GM19043 (cell line): Measurements from ENCODE around the gene SYNGR2.

Experiments
- ATAC-seq: cut with Tn5 transposase; IDR thresholded peaks from one replicate; pipeline ENCODE4 v1.9.1; 2021; ENCODE audit warnings: low read depth; ENCODE audit not compliant: unreplicated experiment

SYNGR2 gene, protein sequence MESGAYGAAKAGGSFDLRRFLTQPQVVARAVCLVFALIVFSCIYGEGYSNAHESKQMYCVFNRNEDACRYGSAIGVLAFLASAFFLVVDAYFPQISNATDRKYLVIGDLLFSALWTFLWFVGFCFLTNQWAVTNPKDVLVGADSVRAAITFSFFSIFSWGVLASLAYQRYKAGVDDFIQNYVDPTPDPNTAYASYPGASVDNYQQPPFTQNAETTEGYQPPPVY

DNA sequence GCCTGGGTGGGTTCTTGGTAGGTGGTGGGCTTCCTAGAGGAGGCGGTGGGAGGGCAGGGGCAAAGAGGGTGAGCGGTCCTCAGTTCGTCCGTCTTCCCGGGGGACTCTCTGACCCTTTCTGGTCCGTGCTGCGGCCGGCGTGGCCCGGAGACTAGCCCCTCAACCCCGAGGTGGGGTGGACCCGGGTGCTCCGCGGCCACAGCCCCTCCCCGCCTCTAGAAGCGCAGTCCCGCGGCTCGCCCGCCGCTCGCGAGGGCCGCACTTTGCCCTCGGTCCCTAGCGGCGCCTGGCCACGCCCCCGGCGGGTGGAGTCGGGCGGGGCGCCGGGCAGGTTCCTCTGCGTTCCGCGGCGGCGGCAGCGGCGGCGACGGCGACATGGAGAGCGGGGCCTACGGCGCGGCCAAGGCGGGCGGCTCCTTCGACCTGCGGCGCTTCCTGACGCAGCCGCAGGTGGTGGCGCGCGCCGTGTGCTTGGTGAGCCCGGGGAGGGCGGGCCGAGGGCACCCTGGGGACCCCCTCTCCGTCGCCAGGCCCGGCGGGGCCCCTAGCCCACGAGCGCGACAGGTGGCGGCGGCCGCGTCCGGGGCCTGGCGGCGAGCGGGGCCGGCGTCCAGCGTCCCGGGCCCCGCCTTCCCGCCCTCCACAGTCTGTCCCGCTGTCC is at the start of gene SYNGR2:
Gene SYNGR2, plus strand, starts transcription at position 340 of the 661 bp plus-strand sequence. Its CDS starts 36 bp downstream, at position 376.
- ATAC-seq, result peak; percentile 56

DNA sequence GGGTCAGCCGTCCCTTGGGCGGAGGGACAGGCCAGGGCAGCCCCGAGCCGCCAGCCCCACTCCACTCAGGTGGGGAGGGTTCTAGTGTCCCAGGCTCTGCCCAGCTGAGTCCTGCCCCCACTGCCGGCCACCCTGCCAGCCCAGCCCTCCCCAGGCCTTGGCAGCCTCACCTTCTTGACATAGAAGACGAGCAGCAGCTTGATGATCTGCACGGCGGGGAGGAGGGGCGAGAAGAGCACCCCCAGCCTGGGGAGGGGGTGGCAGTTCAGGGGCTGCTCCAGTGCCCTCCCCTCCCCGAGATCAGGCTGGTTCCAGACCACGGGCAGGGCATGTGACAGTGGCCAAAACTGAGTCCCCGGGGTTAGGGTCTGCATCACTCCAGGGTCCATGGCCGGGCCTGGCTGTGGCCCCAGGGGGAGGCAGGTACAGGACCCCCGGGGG is 49.6 kb upstream of the SYNGR2 start:
- no peak for ATAC-seq

DNA sequence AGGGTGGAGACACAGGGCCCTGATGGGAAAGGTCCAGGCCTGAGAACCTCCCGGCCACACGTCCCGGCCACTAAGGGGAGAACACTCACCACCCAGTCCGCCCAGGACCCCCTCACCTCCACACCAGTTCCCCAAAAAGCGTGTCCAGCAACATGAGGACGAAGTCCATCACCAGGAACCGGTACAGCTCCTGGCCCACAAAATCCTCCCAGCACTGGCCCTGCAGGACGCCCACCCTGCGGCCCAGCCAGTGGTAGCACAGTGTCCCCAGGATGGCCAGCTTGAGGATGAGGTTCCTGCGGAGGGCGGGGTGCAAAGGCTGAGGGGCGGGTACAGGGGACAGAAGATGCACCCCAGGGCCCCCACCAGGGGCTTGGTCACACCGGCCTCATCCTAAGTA is 47.8 kb upstream of the SYNGR2 start:
- no peak for ATAC-seq

DNA sequence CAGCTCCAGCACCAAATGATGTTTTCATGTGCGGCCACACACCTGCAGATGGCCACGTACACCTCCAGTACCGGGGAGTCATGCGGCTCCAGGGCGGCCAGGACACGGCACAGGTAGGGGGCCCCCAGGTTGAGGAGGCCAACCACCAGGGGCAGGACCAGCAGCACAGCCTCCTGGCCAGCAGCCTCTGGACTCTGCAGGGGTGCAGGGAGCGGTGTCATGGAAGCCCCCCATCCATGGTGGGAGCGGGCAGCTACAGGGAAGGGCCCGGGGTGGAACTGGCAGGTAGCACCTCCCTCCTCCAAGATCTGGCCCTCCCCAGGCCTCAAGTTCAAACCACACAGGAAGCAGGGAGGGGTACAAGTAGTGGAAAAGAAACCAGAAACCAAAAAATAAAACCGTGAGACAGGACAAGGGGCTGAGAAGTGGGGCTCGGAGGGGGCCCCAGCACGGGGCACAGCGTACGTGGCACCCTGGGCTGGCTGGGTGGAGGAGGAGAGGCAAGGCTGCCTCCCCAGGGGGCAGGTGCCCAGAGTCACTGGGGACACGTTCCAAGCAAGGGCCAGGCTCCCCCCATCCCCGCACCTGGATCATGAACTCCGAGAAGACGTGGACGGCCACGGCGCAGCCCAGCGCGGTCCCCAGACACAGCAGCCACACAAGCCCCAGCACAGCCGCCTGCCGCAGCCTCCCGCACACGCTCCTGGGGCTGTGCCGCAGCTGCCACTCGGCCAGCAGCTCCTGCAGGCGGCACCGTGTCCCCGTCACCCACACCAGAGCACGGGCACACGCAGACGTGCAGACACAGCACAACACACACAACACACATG is 47.2 kb upstream of the SYNGR2 start:
- ATAC-seq, result no peak

DNA sequence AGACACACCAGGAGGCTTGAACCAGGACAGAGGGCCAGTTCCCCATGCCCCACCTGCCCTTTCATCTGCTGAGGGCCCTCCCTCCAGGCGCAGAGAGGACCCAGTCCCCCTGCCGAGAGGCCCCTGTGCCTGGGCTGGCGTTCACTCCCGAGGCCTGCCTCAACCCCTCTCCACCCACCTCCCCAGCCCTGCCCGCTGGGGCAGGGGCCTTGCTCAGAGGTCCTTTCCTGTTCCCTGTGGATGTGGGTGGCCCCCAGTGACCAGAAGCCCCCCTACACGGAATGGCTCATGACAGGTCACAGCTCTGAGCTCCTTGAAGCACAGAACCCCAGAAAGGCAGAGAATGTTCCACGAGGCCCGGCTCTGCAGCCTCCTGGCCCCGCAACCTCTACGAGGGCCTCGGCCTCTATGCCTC is 46.6 kb upstream of the SYNGR2 start:
- no peak for ATAC-seq

DNA sequence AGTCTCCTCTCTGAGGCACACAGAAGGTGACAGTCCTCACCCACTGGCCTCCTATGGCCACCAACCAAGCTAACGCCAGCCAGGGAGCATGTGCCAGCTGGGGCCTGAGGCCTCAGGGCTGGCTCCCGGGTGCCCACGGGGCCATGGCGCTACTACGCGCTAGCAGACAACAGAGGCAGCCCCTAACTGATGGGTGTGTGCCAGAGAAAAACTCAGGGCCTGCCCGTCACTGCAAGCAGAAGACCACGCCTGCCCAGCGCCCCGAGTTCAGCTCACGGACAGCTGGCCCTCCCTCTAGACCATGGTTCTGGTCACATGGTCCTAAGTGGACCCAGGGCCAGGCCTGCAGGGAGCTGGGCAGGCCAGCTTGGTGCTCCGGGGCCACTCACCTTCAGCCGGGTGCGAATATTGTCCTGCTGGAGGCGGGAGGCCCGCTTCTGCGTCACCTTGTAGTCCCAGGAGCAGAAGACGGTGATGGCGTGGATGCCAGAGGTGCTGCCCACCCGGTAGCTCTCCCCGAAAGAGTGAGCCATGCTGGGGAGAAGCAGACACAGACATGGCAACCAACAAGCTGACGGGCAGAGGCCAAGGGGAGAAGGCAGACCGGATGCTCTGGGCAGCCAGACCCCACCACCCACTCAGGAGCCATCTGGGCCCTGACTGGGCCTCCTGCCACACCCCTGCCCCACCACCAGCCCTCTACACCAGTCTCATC is 46.0 kb upstream of the SYNGR2 start:
- no peak for ATAC-seq

DNA sequence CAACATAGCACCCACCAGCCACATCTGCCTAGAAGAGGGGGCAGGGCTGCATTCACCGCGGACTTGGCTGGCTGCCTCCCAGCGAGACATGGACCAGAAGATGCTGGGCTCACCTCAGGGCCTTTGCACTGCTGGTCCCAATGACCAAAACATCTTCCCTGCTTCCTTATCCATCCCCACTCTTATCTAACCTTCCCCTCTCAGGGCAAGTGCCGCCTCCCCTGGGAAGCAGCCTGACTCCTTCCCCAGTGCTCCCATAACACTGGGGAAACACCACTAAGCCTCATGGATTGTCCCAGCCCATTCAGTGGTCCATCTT is 45.5 kb upstream of the SYNGR2 start:
- ATAC-seq, result no peak

DNA sequence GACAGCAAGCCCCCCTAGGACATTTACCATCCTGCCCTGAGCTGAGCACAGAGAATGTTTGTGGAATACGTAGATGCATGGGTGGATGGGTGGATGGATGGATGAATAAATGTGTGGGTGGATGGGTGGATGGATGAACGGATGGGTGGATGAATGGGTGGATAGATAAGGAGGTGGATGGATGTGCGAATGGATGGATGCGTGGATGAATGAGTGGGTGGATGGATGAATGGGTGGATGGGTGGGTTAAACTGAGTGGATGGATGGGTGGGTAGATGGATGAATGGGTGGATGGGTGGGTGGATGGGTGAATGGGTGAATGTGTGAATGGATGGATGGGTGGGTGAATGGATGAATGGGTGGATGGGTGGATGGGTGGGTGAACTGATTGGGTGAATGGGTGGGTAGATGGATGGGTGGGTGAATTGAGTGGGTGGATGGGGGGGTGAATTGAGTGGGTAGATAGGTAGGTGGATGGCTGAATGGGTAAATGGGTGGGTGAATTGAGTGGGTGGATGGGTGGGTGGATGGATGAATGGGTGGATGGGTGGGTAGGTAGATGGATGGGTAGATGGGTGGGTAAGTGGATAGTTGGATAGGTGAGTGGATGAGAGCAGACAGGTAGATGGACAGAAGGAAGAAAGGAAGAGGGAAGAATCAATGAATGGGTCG is 45.0 kb upstream of the SYNGR2 start:
- ATAC-seq, result no peak

DNA sequence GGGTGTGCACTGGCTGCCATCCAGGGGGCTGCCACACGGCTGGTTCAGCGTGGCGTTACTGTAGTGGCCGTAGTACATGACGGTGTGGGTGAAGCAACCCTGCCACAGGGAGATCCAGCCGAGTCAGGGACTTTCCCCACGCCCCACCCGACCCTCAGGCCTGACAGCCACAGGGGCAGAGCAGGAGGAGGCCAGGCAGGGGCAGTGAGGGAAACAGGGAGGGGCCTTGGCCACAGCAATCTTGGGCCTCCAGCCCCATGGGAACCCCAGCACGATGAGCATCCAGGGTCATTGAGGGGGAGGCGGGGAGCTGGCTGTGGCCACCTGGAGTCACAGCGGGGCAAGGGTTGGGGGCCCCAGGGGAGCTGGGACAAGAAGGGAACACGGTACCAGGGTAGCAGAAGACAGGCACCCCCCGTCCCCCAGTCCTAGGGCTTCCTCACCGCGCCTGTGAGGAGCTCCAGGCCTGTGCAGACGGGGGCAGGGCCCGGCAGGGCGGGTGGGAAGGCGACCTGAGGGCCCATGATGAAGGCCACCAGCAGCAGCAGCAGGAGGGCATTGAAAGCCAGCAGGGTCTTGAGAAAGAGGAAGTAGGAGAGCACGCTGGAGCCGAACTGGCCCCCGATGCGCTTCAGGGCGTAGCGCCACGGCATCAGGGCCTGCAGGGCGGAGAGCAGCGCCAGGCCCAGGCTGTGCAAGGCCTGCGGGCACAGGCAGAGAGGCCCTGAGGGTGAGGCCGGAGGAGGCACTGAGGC is 44.1 kb upstream of the SYNGR2 start:
- ATAC-seq, result no peak

DNA sequence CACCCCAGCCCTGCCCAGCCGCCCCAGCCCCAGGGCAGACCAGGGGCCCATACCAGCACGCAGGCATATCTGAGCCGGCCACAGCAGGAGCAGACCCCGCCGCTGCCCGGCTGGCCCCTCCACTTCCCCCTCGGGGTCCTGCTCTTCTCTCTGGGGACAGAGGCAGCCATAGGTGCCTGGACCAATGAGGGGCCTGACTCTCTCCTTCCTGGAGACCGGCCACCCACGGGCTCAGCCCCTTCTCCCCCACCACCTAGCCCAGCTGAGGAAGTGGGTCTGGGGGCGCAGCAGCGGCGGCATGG is 43.6 kb upstream of the SYNGR2 start:
- ATAC-seq, result no peak

DNA sequence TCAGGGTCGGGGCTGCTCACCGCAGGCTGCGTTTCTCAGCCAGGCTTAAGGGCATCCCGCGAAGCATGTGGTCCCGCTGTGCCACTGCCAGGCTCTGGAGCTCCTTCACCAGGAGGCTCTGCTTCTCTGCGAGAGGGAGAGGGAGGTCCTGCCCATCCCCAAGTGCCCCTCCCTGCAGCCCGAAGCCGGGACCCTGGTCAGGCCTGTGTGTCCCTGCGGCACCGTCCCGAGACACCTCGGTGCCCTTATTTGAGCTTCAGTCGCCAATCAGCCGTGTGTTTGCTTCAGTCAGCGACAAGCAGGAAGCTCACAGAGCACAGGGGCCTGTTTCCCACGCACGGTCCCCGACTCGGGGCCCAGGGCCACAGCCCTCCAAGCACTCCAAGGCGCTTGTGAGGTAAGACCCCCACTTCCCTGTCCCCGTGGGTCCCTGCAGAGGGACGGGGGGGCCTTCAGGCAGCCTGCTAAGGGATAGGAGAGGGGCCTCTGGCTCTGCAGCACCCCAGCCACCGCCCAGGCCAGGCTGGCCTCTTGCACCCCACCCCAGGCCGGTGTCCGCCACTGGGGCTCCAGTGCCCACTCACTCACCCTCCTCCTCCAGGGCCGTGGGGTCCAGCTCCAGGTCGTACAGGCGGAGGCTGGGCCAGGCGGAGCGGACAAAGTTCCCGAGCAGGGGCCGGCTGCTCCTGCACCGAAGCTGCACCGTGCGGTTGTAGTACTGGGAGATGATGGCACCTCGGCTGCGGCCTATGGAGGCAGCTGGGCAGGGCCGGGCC is 43.1 kb upstream of the SYNGR2 start:
- no peak for ATAC-seq

DNA sequence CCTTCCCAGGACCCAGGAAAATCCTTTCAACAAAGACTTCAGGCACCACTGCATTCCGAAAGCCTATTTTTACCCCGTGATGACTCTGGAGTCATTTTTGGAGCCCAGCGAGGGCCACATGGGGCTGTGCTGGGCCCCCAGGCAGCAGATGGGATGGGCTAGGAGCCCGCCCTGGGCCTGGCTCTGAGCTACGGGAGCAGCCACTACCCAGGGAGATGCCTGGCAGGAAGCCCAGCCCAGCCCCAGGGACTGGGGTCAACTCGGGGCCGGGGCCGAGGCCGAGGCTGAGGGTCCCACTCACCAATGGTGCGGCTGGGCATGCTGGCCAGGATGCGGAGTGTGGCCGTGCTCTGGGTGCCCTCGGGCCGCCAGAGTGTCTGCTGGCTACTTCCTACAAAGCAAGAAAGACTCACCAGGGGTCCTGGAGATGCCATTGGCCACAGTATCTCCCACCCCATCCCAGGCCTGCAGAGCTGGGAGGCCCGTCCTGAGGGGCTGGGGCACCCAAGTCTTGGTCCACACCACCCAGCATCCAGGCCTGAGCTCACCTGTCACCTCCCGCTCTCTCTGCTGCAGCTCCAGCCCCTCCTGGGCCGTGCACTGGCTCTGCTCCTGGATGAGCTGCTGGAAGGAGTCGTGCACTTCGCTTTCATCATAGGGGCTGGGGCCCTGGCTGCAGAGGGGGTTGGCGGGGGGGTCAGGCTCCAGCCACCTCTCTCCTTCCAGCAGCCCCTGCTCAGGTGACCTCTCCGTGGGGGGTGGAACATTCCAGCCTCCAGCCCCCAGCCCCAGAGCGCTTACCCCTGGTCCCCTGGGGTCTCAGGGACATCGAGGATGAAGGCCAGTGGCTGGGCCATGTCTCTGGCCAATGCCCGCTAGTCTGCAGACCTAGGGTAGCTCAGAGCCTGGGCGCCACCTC is 42.1 kb upstream of the SYNGR2 start:
- no peak for ATAC-seq

DNA sequence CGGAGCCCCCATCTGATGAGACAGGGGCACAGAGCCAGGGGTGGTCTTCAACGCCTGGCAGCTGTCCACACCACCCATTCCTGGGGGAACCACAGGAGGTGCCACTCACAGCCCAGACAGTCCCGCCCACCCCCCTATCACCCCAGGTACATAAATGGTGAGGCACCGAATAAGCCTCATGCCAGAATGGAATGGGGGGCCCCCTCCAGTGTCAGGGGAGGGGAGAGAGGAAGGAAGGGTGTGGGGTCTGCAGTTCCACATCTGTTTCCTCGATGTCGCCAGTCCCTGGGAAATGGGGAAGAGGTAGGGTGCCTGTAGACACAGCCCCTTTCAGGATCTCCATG is 41.5 kb upstream of the SYNGR2 start:
- no peak for ATAC-seq

DNA sequence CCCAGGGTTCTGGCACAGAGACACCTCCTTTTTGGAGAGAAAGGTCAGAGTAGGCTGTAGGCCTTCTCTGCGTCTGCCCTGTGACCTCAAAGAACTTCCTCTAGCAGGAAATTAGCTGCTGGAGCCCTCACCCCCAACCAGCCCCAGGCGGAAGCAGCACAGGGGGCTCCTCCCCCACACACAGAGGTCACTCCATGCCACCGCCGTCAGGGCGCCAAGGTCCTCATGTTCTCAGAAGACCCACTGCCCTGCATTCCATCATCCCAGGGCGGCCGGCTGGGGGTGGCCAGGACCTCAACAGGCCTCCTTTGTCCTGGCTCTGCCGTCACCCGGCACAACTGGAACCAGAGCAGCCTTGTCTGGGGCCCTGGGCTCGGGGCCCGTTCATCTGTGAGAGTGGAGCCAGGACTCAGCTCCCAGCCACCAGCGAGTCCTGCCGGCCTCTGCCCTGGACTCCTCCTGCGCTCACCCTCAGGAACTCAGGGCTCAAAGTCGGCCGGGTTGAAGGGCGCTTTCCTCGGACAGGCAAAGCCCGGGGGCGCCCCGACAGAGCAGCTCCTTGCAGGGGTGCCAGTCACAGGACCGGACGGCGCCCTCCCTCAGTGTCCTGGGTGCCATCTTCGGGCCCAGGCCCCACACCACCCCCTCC is 41.0 kb upstream of the SYNGR2 start:
- ATAC-seq, result no peak

DNA sequence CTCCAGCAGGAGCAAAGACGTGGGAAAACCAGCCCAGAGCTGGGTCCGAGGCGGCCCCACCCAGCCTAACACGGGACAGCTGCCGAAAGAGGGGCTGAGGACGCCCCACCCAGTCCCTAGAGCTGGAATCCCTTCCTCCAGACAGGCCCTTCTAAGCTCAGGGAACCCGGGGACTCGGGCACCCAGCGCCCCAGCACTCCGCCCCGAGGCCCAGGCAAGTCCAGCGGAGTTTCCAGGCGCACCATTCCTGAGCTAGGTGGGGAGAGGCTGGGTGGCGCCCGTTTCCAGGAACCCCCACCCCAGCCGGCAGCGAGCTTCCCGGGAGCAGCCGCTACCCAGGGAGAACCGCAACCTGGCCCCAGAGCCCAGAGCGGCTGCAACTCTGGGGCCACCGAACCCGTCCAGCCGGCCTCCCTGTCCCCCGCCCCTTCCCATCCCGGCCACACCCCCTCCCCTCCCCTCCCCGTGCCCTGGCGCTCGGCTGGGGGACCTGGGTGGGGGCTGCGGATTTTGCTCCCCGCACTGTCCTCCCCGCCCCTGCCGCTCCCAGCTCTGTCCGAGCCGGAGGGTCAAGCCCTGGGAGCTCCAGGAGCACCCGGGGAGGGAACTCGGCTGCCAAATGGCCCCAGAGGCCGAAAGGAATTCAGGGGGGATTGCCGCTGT is 40.4 kb upstream of the SYNGR2 start:
- ATAC-seq, result no peak

DNA sequence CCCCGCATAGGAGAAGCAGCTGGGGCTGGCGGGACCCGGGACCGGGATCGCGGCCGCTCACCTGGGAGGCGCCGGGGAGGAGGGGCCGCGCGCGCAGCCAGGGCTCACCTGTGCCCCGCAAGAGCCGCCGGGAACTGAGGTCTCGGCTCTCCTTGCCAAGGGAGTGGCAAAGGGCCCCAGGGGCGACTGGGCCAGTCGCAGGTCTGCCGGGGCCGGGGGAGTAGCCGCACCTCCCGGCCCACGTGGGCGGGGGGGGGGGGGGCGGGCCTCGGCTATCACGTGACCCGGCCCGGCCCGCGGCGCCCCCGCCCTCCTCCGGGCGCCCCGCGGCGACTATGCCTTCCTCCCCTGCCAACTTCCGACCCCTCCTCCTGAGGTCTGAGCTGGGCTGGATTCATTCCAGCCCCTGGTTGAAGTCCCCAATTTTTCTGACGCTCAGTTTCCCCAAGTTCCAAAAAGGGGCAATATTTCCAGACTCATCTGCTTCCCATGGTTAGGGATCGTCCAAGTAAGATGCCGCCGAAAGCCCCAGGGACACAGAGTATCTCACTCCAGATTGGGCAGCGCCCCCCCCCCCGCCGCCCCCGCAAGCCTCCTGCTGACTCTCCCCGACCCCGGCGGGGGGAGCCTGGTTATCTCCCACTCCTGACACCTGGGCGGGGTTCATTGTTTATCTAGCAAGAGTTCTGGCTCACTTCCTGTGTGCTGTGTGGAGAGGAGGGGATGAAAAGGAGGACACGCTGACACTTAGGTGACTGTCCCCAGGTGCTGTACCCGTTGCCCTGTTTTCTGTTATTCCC is 39.6 kb upstream of the SYNGR2 start, which contains the start of gene TMC6:
Gene TMC6, minus strand, starts transcription at position 205 of the 800 bp plus-strand sequence. CDS start 1,923 bp downstream, outside the sequence.
- no peak for ATAC-seq
